NB4 (cell line): Measurements from ENCODE around the gene CRLF1.

Source experiments
- DNase-seq: peaks from one replicate; pipeline ENCODE4 v3.0.0; 2010; ENCODE audit warnings: low read depth
- H3K4me3 ChIP-seq: one replicate; pipeline ENCODE4 v1.5.1; 2011; ENCODE audit warnings: mild to moderate bottlenecking, low read depth, low read length, moderate library complexity
- CTCF ChIP-seq: IDR thresholded peaks from one replicate; pipeline ENCODE4 v1.5.1; 2012; ENCODE audit warnings: low read depth, low read length
- MAX ChIP-seq: IDR thresholded peaks from 2 replicates; pipeline ENCODE4 v1.6.1; 2011; ENCODE audit warnings: low read depth, low read length
- MYC ChIP-seq: IDR thresholded peaks from 2 replicates; pipeline ENCODE4 v1.6.1; 2011; ENCODE audit warnings: low read depth, low read length
- POLR2A ChIP-seq: IDR thresholded peaks from 2 replicates; pipeline ENCODE4 v1.6.1; 2011; ENCODE audit warnings: mild to moderate bottlenecking; ENCODE audit not compliant: insufficient read length; ENCODE audit errors: extremely low read depth

The CRLF1 gene

GRCh38 chr19:18629166-18630088 is 22.8 kb upstream of the CRLF1 start:
- no peak overlapping the region for H3K4me3 ChIP-seq
- DNase-seq, result no peak
- TF ChIP-seq POLR2A (no peak), MYC (no peak), MAX (no peak), CTCF (no peak)

- no peak overlapping the region for H3K4me3 ChIP-seq
- DNase-seq, result no peak
- TF ChIP-seq MYC (no peak), MAX (no peak), CTCF (no peak), POLR2A (no peak)
Observed at GRCh38 chr19:18626906-18627305, 20.3 kb upstream of the CRLF1 start.

- no peak overlapping the region for H3K4me3 ChIP-seq
- TF ChIP-seq MAX (no peak), CTCF (no peak), POLR2A (no peak), MYC (no peak)
- no peak for DNase-seq
Observed at GRCh38 chr19:18620902-18621301, 14.3 kb upstream of the CRLF1 start.

GRCh38 chr19:18620311-18620710 is 13.7 kb upstream of the CRLF1 start:
- no peak for DNase-seq
- TF ChIP-seq MYC (no peak), CTCF (no peak)
- H3K4me3 ChIP-seq, result no peak overlapping the region

- DNase-seq, result no peak
- TF ChIP-seq MAX (no peak), MYC (no peak), POLR2A (no peak), CTCF (no peak)
- no peak overlapping the region for H3K4me3 ChIP-seq
Observed at GRCh38 chr19:18618236-18618635, 11.6 kb upstream of the CRLF1 start.

GRCh38 chr19:18617562-18617961 is 11.0 kb upstream of the CRLF1 start:
- TF ChIP-seq POLR2A (no peak), CTCF (no peak), MYC (no peak), MAX (no peak)
- no peak overlapping the region for H3K4me3 ChIP-seq

More at GRCh38 chr19:18617562-18617961, 11.0 kb upstream of the CRLF1 start:
- no peak for DNase-seq
